ENCODE measurements around the gene ALB. TPM values are rescaled to one million over a fixed set of nuclear protein-coding genes. Genes with fewer than 3 reads are reported as not detected.

ALB gene
- total and polyA plus RNA-seq, 2 donors (not counting 1 experiment from before 2014, with no cell fraction given) = 0.24 TPM; not detected in 1

GRCh38 chr4:73426666-73427065, 22.6 kb downstream of the ALB start:
- H2AFZ ChIP-seq (ENCODE audit: insufficient read depth, low read depth, low read length, poor library complexity, severe bottlenecking) = no peak overlapping the region
- H3K4me3 Mint-ChIP-seq = no peak overlapping the region
- H3K4me2 ChIP-seq (replicated peaks; ENCODE audit: low read depth, low read length, poor library complexity, severe bottlenecking) = no peak overlapping the region
- no peaks in the 10 kb centered on the region for H3K9me3 Mint-ChIP-seq (ENCODE audit: insufficient read depth)
- ATAC-seq (ENCODE audit: low read depth) (no peak), DNase-seq (no peak)
- H3K4me1 ChIP-seq (ENCODE audit: control insufficient read depth in 2 of 2, insufficient read depth in 2 of 2, low read length in 2 of 2) = no peaks in the 10 kb centered on the region
- H4K20me1 ChIP-seq (ENCODE audit: control insufficient read depth, insufficient read depth, low read length, poor library complexity, severe bottlenecking) = no peaks in the 10 kb centered on the region
- H3K27ac Mint-ChIP-seq = no peak overlapping the region
- peaks cover 13% of the 10 kb centered on the region for H3K27me3 Mint-ChIP-seq
- H3K4me3 ChIP-seq (ENCODE audit: control extremely low read depth in 1 of 5, extremely low read depth in 1 of 5, insufficient read depth in 1 of 5, low read depth in 2 of 5, low read length in 4 of 5) = no peak overlapping the region
- H3K27ac ChIP-seq (ENCODE audit: low read length in 2 of 2) = no peak overlapping the region
- H3K9ac ChIP-seq (ENCODE audit: low read length) = no peak overlapping the region
- H3K27me3 ChIP-seq (replicated peaks in 1 of 4; ENCODE audit: control extremely low read depth in 1 of 4, control insufficient read depth in 3 of 4, insufficient read depth in 4 of 4, low read length in 3 of 4) = peaks cover 0 to 2% (median 0%) of the 10 kb centered on the region in 4 experiments
- no peaks in the 10 kb centered on the region for H3K79me2 ChIP-seq (ENCODE audit: control insufficient read depth, insufficient read depth, low read length)
- no peak for TF ChIP-seq EZH2 (IDR thresholded peaks at IDR 0.05; ENCODE audit: borderline replicate concordance, insufficient read depth, low read depth, low read length, poor library complexity, severe bottlenecking)
- no peak for TF ChIP-seq CTCF (IDR thresholded peaks at IDR 0.05)
- no peaks in the 10 kb centered on the region for H3K36me3 ChIP-seq (replicated peaks in 1 of 2; ENCODE audit: control extremely low read depth in 1 of 2, control insufficient read depth in 1 of 2, extremely low read depth in 1 of 2, insufficient read depth in 2 of 2, low read length in 1 of 2)
- no peaks in the 10 kb centered on the region for H3K9me3 ChIP-seq (ENCODE audit: control extremely low read depth in 1 of 3, control insufficient read depth in 2 of 3, insufficient read depth in 1 of 3, low read length in 2 of 3)
- H3K4me1 Mint-ChIP-seq = no peaks in the 10 kb centered on the region
- intact Hi-C loops (cut with micrococcal nuclease) = no loop called here
- CTCF ChIA-PET = interaction anchor here (1.0 kb wide), 1 partner anchor 20 kb away, joined by 5 read pairs; no protein-coding TSS in a partner anchor
- POLR2A ChIA-PET = no interaction called here
- no CpG with 5 or more reads among the region's 3 CpGs for WGBS (ENCODE audit: insufficient coverage)

GRCh38 chr4:73429118-73429517, 25.0 kb downstream of the ALB start:
- H3K27me3 ChIP-seq (replicated peaks in 1 of 4; ENCODE audit: control extremely low read depth in 1 of 4, control insufficient read depth in 3 of 4, insufficient read depth in 4 of 4, low read length in 3 of 4) = peaks cover 0 to 2% (median 0%) of the 10 kb centered on the region in 4 experiments
- H4K20me1 ChIP-seq (ENCODE audit: control insufficient read depth, insufficient read depth, low read length, poor library complexity, severe bottlenecking) = no peaks in the 10 kb centered on the region
- H3K4me1 Mint-ChIP-seq = no peaks in the 10 kb centered on the region
- intact Hi-C loops (cut with micrococcal nuclease) = no loop called here
- H2AFZ ChIP-seq (ENCODE audit: insufficient read depth, low read depth, low read length, poor library complexity, severe bottlenecking) = no peak overlapping the region
- no peak overlapping the region for H3K27ac ChIP-seq (ENCODE audit: low read length in 2 of 2)
- no peak overlapping the region for H3K27ac Mint-ChIP-seq
- H3K4me2 ChIP-seq (replicated peaks; ENCODE audit: low read depth, low read length, poor library complexity, severe bottlenecking) = no peak overlapping the region
- no peak overlapping the region for H3K9ac ChIP-seq (ENCODE audit: low read length)
- no peak for TF ChIP-seq EZH2 (IDR thresholded peaks at IDR 0.05; ENCODE audit: borderline replicate concordance, insufficient read depth, low read depth, low read length, poor library complexity, severe bottlenecking)
- TF ChIP-seq CTCF (IDR thresholded peaks at IDR 0.05) = no peak
- DNase-seq (no peak), ATAC-seq (ENCODE audit: low read depth) (no peak)
- H3K9me3 Mint-ChIP-seq (ENCODE audit: insufficient read depth) = no peaks in the 10 kb centered on the region
- no peaks in the 10 kb centered on the region for H3K36me3 ChIP-seq (replicated peaks in 1 of 2; ENCODE audit: control extremely low read depth in 1 of 2, control insufficient read depth in 1 of 2, extremely low read depth in 1 of 2, insufficient read depth in 2 of 2, low read length in 1 of 2)
- H3K9me3 ChIP-seq (ENCODE audit: control extremely low read depth in 1 of 3, control insufficient read depth in 2 of 3, insufficient read depth in 1 of 3, low read length in 2 of 3) = no peaks in the 10 kb centered on the region
- no peak overlapping the region for H3K4me3 Mint-ChIP-seq
- no peak overlapping the region for H3K4me3 ChIP-seq (ENCODE audit: control extremely low read depth in 1 of 5, extremely low read depth in 1 of 5, insufficient read depth in 1 of 5, low read depth in 2 of 5, low read length in 4 of 5)
- H3K4me1 ChIP-seq (ENCODE audit: control insufficient read depth in 2 of 2, insufficient read depth in 2 of 2, low read length in 2 of 2) = no peaks in the 10 kb centered on the region
- no peaks in the 10 kb centered on the region for H3K79me2 ChIP-seq (ENCODE audit: control insufficient read depth, insufficient read depth, low read length)
- H3K27me3 Mint-ChIP-seq = peaks cover 9% of the 10 kb centered on the region
- WGBS (ENCODE audit: insufficient coverage) = no CpG with 5 or more reads among the region's 2 CpGs
- ChIA-PET POLR2A (no interaction called here), CTCF (interaction anchor here (1.1 kb wide), 1 partner anchor 17 kb away, joined by 3 read pairs; no protein-coding TSS in a partner anchor)
